Superior temporal gyrus (tissue), 1 donor: ENCODE measurements around the gene TRMT2B.
"Not testable (repeated sequence)": the region's sequence is repeated elsewhere in the genome, so short reads cannot be mapped to it uniquely, and the experiment has no call there.

Experiments
- DNase-seq: peaks from one replicate; pipeline ENCODE4 v3.0.0-alpha.2; 2016; ENCODE audit errors: extremely low spot score

The TRMT2B gene

GRCh38 chrX:100999451-100999850 is 52.5 kb downstream of the TRMT2B start:
- no peak for DNase-seq

- peak; percentile 36 for DNase-seq
These were observed 56.4 kb downstream of the TRMT2B start for GRCh38 chrX:100995469-100995868.

- no peak for DNase-seq
These were observed 57.3 kb downstream of the TRMT2B start for GRCh38 chrX:100994352-100995281.

- DNase-seq, result no peak
These were observed 61.8 kb downstream of the TRMT2B start for GRCh38 chrX:100990139-100990538.

GRCh38 chrX:100984818-100985217 is 67.1 kb downstream of the TRMT2B start:
- DNase-seq, result no peak

GRCh38 chrX:100981498-100981845 is 70.4 kb downstream of the TRMT2B start:
- not testable (repeated sequence) for DNase-seq

GRCh38 chrX:100980608-100981497 is 71.1 kb downstream of the TRMT2B start:
- no peak for DNase-seq

- DNase-seq, result no peak
These were observed 71.9 kb downstream of the TRMT2B start for GRCh38 chrX:100979881-100980607.

- no peak for DNase-seq
These were observed 75.7 kb downstream of the TRMT2B start for GRCh38 chrX:100976211-100976610.

GRCh38 chrX:100975212-100975611 is 76.7 kb downstream of the TRMT2B start:
- DNase-seq, result no peak

GRCh38 chrX:100973411-100973810 is 78.5 kb downstream of the TRMT2B start:
- DNase-seq, result no peak

- DNase-seq, result no peak
These were observed 82.0 kb downstream of the TRMT2B start for GRCh38 chrX:100969936-100970335.

GRCh38 chrX:100969408-100969807 is 82.5 kb downstream of the TRMT2B start, which contains the start of gene ARL13A:
TSS of gene ARL13A (plus strand) at chrX:100969708. CDS start at chrX:100973690, 3,982 bp downstream.
- DNase-seq, result no peak

- no peak for DNase-seq
These were observed 87.5 kb downstream of the TRMT2B start for GRCh38 chrX:100964362-100964761.

GRCh38 chrX:100962811-100963210 is 89.1 kb downstream of the TRMT2B start:
- no peak for DNase-seq
